D721Med (cell line): ENCODE results near the gene CDON.
A peak's percentile ranks its signal among the peaks of the same experiment; 100 is the strongest.
"Not testable (repeated sequence)": the region's sequence is repeated elsewhere in the genome, so short reads cannot be mapped to it uniquely, and the experiment has no call there.

Experiments used
- DNase-seq: peaks from one replicate; pipeline ENCODE4 v3.0.0; 2011; ENCODE audit warnings: low spot score; ENCODE audit not compliant: insufficient read length
- FAIRE-seq: peaks from 2 replicates; lab custom pipeline; 2011; peaks lifted over from hg19 to GRCh38; lab: Jason Lieb, UNC
- TF ChIP-seq, protein P1 (sequence below): IDR thresholded peaks from 2 replicates; pipeline ENCODE4 v1.5.1; 2012; ENCODE audit warnings: mild to moderate bottlenecking, control low read depth; ENCODE audit not compliant: insufficient read depth; ENCODE audit errors: missing control alignments

Gene CDON

DNA sequence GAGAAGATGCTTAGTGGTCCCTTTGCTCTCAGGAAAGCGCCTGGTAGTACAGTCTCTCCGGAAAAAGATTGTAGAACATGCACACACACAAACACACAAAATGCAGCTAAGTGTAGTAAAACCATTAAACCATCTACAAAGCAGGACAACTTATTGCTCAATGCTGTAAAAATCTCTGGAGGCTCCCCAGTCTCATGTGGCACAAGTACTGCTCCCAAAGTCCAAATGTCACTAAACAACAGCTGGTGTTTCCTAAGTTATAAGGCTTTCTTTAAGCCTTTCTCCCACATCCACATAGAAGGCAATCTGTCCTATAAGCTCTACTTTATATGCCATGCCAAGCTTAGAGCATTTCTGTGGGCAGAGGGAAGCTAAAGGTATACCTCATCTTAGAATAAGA is 32.9 kb downstream of the CDON start:
- no peak for DNase-seq
- TF ChIP-seq, protein P1, sequence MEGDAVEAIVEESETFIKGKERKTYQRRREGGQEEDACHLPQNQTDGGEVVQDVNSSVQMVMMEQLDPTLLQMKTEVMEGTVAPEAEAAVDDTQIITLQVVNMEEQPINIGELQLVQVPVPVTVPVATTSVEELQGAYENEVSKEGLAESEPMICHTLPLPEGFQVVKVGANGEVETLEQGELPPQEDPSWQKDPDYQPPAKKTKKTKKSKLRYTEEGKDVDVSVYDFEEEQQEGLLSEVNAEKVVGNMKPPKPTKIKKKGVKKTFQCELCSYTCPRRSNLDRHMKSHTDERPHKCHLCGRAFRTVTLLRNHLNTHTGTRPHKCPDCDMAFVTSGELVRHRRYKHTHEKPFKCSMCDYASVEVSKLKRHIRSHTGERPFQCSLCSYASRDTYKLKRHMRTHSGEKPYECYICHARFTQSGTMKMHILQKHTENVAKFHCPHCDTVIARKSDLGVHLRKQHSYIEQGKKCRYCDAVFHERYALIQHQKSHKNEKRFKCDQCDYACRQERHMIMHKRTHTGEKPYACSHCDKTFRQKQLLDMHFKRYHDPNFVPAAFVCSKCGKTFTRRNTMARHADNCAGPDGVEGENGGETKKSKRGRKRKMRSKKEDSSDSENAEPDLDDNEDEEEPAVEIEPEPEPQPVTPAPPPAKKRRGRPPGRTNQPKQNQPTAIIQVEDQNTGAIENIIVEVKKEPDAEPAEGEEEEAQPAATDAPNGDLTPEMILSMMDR, result no peak
- peak; percentile 96 for FAIRE-seq

DNA sequence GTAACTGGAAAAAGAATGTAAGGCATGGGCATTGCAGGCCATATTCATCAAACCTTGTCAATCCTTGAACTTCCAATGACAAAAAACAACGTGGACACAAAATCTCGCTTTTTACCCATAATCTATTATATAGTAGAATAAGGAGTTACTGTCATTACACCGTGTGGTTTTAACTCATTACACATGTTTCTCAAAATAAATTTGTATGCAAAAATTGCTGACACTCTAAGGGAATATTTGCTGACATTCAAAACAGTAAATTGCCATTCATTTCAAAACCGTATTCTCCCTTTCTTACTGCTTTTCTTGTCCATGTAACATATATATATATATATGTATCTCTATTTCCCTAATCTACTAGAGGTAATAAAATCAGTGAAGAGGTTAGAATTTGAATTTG is 33.4 kb downstream of the CDON start:
- TF ChIP-seq, protein P1, result no peak
- no peak for DNase-seq
- FAIRE-seq, result no peak

DNA sequence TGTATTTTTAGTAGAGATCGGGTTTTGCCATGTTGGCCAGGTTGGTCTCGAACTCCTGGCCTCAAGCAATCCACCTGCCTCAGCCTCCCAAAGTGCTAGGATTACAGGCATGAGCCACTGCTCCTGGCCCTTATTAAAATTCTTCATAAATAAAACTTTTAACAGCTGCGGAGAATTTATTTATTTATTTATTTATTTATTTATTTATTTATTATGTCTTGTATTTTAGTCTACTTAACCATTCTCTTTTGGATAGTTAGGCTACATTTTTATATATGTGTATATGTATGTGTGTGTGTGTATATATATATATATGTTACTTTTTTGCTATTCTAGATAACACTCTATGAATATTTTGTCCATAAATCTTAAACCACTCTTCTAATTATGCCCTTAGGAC is 34.1 kb downstream of the CDON start:
- FAIRE-seq, DNase-seq: not testable (repeated sequence)

DNA sequence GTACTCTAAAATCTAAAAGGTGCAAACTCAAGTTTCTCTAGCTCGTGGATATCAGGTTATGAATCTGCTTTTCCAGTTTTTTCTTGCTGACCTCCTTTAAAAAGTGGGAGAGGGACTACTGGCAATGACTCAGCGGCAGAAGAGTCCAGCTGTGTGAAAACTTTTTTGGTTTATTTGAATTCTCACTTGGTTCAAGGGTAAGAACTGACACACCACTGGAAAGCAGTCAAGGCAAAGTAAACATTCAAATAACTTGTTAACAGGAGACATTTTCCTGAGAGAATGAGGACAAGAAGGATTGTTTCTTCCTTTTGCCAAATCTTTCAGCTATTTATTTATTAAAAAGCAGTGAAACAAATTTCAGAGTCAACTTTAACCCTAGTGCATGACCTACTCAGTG is 36.1 kb downstream of the CDON start:
- FAIRE-seq (no peak), DNase-seq (no peak)
- TF ChIP-seq, protein P1, result no peak

DNA sequence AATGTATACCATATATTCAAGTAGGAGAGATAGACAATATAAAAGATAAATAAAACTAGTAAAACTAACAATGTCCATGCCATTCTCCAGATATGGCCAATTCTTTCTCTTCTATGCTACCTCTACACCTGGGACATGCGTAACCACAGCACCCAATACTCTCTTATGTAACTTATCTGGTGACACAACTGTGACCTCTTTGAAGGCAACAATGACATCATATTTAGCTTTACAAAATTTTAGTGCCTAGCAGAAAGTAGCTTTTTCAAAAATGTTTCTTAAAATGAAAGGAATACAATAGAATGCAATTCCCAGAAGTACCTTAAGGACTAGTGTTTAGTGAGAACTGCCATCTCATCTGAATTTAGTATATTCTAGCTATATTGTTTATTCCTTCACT is 36.8 kb downstream of the CDON start:
- FAIRE-seq (no peak), DNase-seq (no peak)
- TF ChIP-seq, protein P1, result no peak

DNA sequence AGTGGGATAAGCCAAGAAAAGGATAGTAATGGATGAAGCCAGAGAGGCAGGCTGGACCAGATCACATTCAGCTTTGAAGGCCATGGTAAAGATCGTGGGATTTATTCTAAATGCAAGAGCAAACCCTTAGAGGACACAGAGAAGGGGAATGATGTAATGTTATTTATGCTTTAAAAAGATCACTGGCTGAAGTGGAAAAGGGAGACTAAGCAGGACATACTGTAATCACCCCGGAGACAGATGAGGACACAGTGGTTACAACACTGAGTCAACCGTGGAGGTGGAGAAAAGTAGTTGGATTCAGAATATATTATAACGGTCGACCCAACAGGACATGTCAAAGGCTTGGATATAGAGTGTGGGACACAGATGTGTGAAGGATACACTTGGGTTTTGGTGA is 38.5 kb downstream of the CDON start:
- DNase-seq, result no peak
- TF ChIP-seq, protein P1, result no peak
- no peak for FAIRE-seq

DNA sequence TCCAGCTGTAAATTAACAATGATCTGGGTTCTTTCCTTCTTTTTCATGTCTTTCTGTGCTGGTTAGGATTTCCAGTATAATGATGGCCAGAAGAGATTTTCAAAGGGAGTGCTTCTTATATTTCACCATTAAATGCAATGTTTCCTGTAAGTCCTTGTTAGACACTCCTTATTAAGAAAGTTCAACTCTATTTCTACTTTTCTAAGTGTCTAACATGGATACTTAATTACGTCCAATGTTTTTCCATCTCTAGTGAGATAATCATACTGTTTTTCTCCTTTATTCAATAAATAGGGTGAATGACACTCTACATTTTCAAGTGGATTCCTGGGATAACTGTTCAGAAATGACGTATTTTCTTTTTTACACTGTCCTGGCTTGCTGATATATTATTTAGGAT is 49.8 kb downstream of the CDON start:
- DNase-seq, result no peak
- peak; percentile 41 for FAIRE-seq
- TF ChIP-seq, protein P1, result no peak

DNA sequence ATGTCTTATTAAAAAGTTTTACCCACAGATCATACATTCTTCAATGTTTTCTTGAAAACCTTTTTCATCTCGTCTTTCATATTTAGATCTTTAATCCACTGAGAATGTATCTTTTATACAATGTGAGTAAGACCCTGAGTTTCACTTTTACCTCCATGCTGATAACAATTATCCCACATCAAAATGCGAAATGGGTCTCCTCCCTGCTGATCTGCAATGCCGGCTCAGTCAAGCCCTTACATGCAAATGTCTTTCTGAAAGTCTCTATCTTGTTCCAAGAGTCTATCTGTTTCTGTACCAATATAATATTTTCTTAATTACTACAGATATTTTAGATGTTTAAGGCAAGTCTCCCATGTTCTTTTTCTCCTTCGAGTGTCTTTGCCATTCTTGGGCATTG is 50.9 kb downstream of the CDON start:
- TF ChIP-seq, protein P1, result no peak
- FAIRE-seq (no peak), DNase-seq (no peak)
